Vagina (tissue), 2 donors: ENCODE results near the gene IL17C.

ENCODE experiments used
- CTCF ChIP-seq, 3 experiments: fragments of 450-650 bp in 2 of 3; fragments of 200-600 bp in 1 of 3; sonication (generic) in 1 of 3; IDR thresholded peaks; one replicate each; pipeline ENCODE4 v1.5.1; 2017 to 2019; ENCODE audit warnings: antibody characterized with exemption in 3 of 3, mild to moderate bottlenecking in 2 of 3, moderate library complexity in 2 of 3
- POLR2AphosphoS5 ChIP-seq, 2 donors: sonication (generic); formaldehyde crosslinking; IDR thresholded peaks; one replicate each; pipeline ENCODE4 v1.9.0; 2017; ENCODE audit warnings: antibody characterized with exemption in 2 of 2, mild to moderate bottlenecking in 2 of 2, low read depth in 1 of 2; ENCODE audit not compliant: insufficient read depth in 1 of 2

DNA sequence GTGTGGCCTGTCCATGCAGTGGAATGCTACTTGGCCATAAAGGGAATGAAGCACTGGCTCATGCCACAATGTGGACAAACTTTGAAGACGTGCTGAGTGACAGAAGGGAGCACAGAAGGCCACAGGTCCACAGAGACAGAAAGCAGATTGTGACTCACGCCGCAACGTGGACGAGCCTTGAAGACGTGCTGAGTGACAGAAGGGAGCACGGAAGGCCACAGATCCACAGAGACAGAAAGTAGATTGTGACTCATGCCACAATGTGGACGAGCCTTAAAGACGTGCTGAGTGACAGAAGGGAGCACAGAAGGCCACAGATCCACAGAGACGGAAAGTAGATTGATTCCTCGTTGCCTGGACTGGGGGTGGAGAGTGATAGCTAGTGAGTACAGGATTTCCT, 48.9 kb upstream of the IL17C start:
- no peak for TF ChIP-seq POLR2AphosphoS5 (IDR thresholded peaks at IDR 0.05; ENCODE audit: insufficient read depth in 1 of 2, low read depth in 1 of 2)
- no peak for TF ChIP-seq CTCF (IDR thresholded peaks at IDR 0.05)
